HG02943 (cell line): ENCODE results near the gene ATP4B.

Experiments
- ATAC-seq: cut with Tn5 transposase; IDR thresholded peaks from one replicate; pipeline ENCODE4 v1.9.1; 2021; ENCODE audit warnings: mild to moderate bottlenecking, low read depth, moderate library complexity; ENCODE audit not compliant: unreplicated experiment

The ATP4B gene

GRCh38 chr13:113656831-113657671 lies 947 bp downstream of the ATP4B start:
- ATAC-seq: no peak

GRCh38 chr13:113656003-113656588 lies 1.9 kb downstream of the ATP4B start:
- no peak for ATAC-seq

- ATAC-seq: no peak
Observed at GRCh38 chr13:113655346-113656002, 2.5 kb downstream of the ATP4B start.

- ATAC-seq: no peak
Observed at GRCh38 chr13:113654591-113655345, 3.2 kb downstream of the ATP4B start.

GRCh38 chr13:113654175-113654560 lies 3.8 kb downstream of the ATP4B start:
- ATAC-seq: no peak

- no peak for ATAC-seq
Observed at GRCh38 chr13:113653264-113654174, 4.5 kb downstream of the ATP4B start.

- ATAC-seq: no peak
Observed at GRCh38 chr13:113652404-113653263, 5.4 kb downstream of the ATP4B start.

- no peak for ATAC-seq
Observed at GRCh38 chr13:113651511-113652403, 6.2 kb downstream of the ATP4B start.

GRCh38 chr13:113650731-113651148 lies 7.3 kb downstream of the ATP4B start:
- no peak for ATAC-seq

GRCh38 chr13:113650275-113650674 lies 7.7 kb downstream of the ATP4B start:
- ATAC-seq: no peak

- ATAC-seq: no peak
Observed at GRCh38 chr13:113649212-113649611, 8.8 kb downstream of the ATP4B start.

- no peak for ATAC-seq
Observed at GRCh38 chr13:113648216-113648610, 9.8 kb downstream of the ATP4B start.

- ATAC-seq: no peak
Observed at GRCh38 chr13:113647351-113648215, 10.4 kb downstream of the ATP4B start.

- no peak for ATAC-seq
Observed at GRCh38 chr13:113646921-113647340, 11.1 kb downstream of the ATP4B start.

GRCh38 chr13:113646376-113646775 lies 11.6 kb downstream of the ATP4B start:
- ATAC-seq: no peak

- no peak for ATAC-seq
Observed at GRCh38 chr13:113645329-113645728, 12.7 kb downstream of the ATP4B start.

GRCh38 chr13:113644800-113645199 lies 13.2 kb downstream of the ATP4B start:
- no peak for ATAC-seq
